Pons (tissue), 1 donor: ENCODE data around the gene D2HGDH.
"Not testable (repeated sequence)": the region's sequence is repeated elsewhere in the genome, so short reads cannot be mapped to it uniquely, and the experiment has no call there.

Experiments used
- DNase-seq: peaks from one replicate; pipeline ENCODE4 v3.0.0-alpha.2; 2016; ENCODE audit warnings: low spot score

D2HGDH gene

DNA sequence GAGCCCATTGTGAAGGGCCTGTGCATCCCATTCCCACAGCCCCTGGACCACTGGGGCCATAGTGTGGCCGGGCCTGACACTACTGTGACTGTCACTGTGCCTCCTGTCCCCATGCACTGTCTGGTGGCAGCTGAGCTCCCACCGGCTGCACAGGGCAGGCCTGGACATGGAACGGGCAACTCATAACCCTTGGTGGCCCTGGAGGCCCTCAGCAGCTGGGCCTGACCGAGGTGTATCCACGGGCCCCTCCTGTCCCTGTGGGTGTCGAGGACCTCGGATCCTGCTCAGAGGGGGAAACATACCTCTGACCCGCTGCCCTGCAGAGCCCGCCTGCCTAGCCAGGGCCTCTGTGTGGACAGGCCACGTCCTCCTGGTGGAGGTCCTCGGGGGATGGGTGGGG, 34.4 kb downstream of the D2HGDH start:
- no peak for DNase-seq

DNA sequence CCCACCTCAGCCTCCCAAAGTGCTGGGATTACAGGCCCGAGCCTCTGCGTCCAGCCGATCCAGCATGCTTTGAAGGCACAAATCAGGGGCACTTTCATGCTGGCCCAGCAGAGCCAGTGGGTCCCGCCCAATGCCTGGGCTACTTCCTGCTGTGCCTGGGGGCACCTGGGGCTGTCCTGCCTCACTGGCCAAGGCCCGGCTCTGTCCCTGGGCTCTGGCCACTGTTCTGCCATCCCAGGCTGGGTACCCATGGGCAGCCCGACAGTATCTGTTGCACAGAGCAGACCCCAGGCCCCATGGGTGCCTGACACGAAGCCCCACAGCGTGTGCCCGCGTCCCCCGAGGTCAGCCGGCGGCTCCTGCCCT, 35.4 kb downstream of the D2HGDH start:
- DNase-seq, result no peak

DNA sequence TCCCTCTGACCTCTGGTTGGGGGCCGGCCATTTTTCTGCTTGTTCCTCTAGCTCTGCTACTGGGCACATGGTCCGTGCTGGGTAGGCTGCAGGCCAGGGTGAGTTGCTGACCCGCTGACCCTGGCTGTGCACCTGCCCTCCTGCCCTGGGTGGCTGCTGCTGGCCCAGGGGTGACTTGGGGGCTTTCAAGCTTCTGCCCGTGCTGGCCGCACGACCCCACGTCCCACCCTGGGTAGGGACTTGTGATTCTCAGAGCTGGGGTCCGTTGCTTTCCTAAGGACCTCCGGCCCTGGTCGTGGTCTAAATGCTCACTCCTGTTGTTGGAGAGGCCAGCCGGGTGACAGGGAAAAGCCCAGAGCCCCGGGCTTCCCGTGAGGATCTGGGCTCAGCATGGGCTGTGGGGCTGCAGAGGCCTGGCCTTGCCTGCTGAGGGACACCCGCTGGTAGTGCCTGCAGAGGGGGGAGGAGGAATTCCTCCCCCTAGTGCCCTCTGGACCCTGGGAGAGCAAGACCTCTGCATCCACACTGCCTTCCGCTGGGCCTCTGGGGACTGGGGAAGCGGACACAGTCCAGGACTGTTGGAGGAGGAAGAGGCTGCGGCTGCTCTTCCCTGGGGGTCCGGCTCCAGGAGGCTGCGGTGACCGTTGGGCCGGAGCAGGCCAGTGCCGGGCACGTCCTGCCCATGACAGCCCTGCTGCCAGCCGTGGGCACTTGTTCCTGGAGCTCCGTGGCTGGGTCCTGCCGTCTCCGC, 35.9 kb downstream of the D2HGDH start:
- DNase-seq, result no peak

DNA sequence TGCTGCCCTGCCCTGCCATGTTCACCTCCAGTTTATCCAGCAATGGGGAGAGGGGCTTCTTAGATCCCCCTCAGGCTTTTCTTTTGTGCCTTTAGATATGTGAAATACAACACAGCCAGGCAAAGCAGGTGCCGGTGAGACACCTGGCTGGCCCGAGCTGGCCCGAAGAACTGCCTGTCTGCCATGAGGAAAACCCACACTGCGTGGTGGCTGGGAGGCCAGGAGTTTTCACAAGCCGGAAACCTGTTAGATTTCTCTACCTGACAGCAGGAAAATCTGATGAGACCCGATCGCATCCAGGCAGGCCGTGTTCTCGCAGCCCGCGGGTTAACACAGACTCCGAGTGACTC, 36.5 kb downstream of the D2HGDH start:
- no peak for DNase-seq

DNA sequence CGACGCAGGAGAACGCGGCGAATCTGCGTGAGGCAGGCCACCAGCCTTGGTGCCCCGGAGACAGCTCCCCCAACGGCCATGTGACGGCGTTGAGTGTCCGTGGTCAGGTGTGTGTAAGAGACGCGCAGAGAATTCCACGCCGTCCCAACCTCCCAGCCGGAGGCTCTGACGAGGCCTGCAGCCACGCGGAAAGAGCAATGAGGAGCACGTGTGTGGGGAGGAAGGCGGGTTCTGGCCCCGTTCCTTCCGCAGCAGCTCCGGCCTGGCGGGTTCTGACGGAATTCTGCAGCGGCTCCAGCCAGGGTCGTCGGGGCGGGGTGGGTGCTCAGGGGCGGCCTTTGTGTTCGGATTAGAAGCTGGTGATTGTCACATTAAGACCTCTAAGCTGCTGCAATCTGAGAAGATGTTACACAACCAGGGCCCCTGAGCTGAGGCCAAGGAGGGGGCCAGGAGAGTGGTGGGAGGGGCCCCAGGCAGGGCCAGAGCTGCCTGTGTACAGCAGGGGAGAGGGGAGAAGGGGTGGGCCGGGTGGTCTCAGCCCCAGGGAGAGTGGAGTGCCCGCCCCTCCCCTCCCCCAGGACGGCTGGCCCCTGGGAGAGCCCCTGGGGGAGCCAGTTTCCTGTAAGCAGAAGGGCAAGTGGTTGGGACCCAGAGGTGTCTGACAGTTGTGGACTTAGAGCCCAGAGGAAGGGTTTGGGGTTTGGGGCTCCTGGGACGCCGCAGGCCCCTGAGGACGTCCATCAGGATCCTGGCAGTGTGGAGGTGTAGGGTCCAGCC, 37.0 kb downstream of the D2HGDH start:
- DNase-seq, result no peak

DNA sequence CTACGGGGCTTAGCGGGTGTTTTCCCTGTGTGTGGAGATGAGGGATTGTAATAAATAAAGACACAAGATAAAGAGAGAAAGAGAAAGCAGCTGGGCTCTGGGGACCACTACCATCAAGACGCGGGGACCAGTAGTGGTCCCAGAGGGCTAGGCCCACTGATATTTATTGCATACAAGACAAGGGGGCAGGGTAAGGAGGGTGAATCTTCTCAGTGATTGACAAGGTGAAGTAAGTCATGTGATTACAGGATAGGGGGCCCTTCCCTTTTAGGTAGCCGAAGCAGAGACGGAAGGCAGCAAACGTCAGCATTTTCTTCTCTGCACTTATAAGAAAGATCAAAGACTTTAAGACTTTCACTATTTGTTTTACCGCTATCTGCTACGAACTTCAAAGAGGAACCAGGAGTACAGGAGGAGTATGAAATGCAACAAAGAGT, 37.7 kb downstream of the D2HGDH start:
- no peak for DNase-seq

DNA sequence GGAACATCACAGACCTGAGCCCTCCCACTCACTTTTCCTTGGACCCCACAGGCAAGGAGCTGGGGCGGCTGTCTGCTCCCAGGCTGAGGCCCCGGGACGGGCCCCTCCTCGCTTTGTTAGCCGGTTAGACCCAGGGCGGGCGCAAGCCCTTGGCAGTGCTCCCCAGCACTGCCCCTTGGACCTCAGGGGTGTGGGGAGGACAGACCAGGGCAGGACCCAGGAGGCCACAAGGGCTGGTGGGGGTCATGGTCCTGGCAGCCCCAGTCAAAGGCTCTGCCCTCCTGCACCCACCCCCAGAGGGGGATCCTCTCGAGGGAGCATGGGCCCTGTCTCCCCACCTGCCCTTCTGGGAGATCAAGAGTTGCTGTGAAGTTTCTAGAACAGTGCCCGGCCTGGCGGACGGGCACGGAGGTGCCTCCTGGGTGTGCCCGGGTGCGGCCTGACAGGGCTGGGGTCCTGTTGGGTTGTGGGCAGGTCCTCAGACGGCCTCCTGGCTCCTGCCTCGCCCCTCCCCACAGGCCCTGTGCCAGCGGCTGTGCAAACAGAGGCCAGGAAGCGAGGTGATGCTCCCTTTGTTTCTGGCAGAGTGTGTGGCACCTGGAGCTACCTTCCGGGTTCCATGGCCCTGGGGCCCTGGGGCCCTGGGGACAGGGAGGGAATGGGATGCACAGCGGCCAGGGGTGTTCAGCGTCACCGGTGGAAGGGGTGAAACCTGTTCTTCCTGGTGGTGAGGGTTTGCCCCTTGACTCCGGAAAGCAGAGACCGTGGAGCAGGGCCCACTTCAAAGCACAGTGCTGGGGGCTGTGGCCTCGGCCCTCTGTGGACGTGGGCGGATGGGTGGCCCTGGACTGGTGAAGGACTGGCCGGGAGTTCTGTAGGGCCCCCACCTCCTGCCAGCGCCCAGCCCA, 39.3 kb downstream of the D2HGDH start:
- no peak for DNase-seq

DNA sequence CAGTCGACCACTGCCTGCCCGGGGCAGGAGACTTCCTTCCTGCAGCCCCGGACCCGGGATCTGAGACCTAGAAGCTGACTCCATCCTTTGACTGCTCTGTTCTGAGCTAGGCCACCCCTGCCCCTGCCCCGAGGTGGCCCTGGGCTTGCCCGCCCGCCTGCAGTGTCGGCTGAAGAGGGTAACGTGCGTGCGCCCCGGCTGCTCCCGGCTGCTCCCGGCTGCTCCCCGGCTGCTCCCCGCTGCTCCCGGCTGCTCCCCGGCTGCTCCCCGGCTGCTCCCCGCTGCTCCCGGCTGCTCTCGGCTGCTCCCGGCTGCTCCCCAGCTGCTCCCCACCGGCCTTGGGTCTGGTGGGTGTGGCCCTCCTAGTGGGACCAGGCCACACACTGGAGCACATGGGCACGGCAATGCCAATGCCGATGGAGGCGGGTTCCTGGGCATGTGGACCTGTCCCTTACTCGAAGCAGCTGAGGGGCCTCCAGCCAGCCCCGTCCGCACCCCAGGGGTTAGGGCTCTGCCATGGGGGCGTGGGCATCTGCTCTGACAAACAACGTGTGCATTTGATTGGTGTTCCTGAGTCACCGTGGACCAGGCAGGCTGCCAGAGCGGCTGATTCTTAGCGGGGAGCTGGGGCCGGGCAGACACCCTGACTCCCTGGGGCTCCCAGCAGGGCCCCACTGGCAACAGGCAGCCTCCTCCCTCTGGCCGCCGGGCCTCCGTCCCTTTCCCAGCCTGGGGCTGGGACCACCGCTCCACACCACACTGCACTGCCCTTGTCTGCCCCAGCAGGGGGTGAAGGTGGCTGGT, 40.2 kb downstream of the D2HGDH start:
- no peak for DNase-seq

DNA sequence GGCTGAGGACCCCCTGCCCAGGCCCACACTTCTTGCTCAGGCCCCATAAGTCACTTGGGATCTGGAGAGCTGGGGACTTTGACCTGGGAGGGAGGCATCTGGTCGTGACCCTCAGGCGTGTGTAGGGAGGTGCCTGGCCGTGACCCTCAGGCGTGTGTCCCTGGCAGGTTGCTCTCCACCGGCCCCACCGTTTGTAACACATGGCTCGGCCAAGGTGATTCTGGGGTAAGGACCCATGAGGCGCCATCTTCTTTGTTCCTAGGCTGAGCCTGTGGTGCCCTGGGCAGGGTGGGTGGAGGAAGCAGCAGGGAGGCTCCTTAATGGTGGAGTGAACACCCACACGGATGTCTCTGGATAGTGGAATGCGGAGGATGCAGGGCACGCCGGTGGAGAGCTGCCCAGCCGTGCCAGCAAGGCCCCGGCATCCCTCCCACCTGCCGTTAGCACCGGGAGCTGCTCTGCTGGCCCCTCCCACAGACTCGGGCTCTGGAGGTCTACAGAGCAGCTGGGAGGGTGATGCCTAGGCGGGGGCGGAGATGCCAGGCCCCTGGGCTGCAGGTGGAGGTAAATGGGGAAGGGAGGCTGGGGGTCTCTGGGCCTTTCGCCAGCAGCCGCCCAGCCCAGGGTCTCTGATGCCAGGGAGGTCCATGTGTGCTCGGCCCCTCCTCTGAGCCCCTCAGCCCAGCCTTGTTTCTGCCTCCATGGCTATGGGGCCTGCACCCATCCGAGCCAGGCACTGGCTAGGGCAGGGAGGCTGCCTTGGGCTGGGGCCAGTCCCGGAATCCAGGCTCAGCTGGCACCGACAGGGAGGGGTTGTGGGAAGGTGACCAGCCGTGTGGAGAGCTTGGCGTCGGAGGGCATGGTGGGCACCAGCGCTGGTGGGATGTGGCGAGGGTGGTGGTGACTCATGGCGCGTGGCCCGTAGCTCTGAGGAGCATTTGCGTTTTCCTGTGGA, 41.1 kb downstream of the D2HGDH start:
- no peak for DNase-seq

DNA sequence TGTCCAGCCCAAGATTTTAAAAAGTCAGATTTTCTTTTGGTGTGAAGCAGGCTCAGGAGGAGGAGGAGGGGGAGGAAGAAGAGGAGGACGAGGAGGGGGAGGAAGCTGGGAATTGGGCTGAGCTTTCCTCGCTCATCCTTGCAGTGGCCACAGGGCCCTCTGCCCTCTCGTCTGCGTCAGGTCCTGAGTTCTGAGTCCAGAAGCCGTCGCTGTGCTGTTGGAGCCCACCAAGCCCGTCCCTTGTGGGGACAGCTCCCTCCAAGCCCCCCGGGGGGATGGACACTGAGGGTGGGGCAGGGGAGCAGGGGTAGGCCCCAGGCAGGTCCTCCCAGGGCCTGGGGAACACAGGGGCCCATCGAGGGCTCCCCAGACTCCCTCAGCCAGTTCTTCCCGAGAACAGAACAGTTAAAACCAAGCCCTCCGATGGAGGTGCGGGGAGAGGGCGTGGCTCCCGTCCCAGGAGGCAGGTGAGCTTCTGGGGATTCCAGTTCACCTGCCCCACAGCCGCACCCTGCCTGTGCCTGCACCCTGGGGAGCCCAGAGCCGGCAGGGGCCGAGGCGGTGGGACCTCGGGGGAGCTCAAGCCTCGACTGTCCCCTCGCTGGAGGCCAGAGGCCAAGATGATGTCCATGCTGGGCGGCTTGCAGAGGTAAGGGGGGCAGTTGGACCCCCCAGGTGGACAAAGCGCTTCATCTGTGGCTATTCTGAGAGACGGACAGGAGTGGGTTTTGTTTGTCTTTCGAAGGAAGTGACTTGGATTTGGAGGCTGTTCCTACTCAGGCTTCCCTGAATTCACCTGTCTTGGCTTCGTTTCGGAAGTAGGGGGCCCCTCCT, 42.1 kb downstream of the D2HGDH start, which contains the start of gene GAL3ST2:
GAL3ST2 (plus strand) TSS at position 487 of the 834 bp plus-strand sequence; CDS start at position 621, 134 bp downstream.
- no peak for DNase-seq

DNA sequence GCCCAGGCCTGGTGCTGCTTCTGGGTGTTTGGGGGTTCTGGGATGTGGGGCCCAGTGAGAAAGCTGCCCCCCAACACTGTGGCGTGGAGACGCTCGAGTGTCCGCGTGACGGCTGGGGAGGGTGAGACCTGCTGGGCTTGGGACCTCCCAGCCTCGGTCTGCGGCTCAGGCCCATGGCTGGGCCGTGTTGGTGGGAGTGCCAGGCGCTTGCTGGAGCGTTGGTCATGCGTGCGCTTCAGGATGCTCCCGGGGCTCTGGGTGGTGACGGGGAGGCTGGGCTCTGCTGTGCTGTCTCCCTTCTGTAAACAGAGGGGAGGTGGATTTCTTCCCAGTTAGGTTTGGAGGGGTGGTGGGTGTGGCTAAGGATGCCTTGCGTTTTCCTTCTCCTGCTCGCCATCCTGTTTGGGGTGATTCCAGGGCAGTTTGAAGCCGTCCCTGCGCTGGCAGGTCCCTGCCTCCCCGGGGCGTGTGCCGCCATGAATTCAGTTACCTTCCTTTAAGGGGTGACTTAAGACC, 42.8 kb downstream of the D2HGDH start:
- no peak for DNase-seq

DNA sequence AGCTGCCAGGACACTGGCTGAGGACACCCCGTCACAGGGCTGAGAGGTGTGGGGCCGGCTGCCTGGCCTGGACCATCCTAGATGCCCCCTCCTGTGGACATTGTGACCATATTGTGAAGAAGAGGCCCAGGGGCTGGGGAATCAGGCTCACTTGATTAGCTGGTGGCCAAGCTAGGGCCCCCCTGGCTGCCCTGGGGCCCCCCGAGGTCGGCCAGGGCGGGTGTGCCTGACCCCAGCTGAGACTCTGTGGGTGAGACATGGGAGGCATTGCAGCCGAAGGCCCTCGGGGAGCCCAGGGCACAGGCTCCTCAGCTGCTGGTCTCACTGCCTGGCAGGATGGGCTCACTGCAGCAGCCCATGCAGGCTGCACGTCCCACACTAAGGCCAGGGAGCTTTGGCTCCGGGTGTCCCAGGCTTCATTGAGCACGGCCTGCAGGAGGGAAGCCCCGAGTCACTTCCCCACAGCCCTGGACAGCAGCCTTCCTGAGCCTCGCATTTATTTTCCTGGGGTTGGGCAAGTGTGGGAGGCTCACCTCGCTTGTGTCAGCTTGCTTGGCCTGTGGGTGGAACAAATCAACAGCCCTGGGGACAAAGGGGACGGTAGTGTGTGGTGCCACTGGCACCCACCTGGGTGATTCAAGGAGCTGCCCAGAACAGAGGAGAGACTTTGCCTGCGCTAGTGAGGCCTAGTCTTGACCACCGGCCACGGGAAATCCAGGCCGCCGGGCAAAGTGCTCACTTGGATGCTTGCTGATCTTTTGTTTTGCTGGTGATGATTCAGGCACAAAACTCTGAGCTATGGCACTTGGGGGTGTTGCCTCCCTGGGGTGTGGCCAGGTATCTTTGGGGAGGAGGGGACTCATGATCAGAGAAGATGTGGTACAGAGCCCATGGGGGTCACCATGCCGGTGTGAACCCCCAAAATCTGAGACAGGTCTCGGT, 43.5 kb downstream of the D2HGDH start:
- no peak for DNase-seq

DNA sequence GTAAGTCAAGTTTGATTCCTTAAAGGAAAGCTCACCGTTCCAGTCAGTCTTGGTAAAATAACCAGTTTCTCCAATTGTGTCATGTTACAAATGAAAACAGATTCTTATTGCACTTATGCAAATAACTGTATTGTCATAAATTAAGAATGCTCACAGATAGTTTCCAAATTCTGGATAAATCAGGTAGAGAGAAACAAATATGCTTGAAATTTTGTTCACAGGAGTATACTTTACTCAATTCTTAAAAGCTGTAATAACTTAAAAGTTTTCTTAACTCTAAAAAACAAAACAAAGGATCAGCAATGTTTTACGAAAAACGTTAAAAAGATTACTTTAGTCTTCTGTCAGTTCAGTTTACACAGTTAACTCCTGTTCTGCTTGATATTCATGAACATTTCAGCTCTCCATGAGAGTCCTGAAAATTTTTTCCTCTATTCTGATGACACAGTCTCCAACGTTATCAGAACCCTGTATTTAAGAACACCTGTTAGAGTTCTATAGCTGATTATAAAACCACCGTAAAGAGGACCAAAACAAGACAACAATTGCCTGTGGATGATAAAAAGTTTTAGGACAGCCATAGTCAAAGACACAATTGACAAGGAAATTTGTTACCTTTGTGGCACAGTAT, 46.6 kb downstream of the D2HGDH start:
- DNase-seq, result no peak

DNA sequence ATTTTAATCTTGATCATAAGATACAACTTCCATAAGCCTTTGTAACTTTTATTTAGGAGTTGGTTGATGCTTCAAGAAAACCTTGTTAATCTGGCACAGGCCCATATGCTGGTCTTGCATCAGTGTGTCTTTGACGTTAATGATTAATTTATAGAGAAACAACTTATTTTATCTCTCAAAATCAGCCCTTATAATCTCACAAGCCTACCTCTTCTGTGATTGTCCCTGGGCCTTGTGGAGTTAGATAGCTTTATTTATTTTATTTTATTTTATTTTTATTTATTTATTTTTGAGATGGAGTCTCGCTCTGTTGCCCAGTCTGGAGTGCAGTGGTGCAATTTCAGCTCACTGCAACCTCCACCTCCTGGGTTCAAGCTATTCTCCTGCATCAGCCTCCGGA, 47.6 kb downstream of the D2HGDH start:
- not testable (repeated sequence) for DNase-seq

DNA sequence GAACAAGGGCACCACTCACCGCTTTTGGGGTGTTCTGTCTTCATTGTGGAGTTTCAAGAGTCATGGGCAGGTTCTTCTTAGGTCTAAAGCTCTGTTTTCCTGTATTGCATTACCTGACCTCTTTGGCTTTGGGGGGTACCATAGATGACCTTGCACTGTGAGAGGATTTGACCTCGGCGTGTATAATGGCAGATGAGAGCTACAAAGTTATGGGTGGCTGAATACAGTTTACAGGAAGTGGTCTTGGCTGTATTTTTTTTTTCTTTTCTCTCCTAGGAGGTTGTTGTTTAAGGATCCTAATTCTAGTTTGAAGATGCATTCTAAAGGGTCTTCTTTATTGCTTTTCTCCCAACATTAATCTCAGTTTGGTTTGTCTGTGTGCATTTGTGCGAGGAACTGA, 53.7 kb downstream of the D2HGDH start:
- no peak for DNase-seq

DNA sequence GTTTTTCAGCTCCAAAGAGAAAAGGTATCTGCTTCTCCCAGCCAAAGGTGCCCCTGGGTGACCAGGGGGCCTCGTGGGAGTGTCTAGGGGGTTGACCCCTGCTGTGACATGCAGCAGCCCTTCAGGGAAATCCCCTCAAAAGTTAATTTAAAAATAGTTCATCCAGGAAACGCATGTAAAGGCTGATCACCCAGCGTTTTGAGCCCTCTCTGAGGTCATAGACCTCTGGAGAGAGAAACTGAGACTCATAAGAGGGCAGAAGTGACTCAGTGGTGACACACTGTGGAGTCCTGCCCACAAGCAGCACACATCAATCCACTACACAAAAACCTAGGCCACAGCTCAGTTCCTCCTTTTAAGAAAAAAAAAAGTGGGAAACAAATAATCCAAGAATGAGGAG, 54.1 kb downstream of the D2HGDH start:
- no peak for DNase-seq

DNA sequence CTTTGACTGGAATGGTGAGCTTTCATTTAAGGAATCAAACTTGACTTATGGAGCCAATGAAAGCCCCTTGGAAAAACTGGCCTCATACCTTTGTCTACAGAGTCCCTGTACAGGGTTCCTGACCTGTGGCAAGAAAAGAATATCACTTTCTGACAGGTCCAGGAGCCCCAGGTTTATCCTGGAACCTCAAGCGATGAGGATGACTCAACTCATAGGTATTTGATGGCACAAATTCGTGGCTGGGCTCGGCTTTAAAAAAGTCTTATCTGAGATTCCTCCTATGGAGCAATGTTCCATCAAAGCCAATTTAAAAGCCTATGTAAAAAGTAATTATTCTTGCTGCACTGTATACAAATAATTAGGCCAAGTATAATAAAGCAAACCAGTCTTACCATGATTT, 57.0 kb downstream of the D2HGDH start:
- not testable (repeated sequence) for DNase-seq

DNA sequence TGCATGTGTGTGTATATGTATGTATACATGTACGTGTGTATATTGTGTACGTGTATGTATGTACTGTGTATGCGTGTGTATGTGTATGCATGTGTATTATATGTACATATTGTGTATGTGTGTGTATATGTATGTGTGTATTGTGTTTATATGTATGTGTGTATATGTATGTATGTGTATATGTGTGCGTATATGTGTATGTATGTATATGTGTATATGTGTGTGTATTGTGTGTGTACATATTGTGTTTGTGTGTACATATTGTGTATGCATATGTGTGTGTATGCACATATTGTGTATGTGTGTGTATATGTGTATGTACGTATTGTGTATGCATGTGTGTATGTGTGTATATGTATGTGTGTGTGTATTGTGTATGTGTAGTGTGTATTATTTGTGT, 59.0 kb downstream of the D2HGDH start:
- no peak for DNase-seq
